ENCODE data around the gene AOX1.
"Not testable (repeated sequence)": the region's sequence is repeated elsewhere in the genome, so short reads cannot be mapped to it uniquely, and the experiment has no call there.

Gene AOX1

DNA sequence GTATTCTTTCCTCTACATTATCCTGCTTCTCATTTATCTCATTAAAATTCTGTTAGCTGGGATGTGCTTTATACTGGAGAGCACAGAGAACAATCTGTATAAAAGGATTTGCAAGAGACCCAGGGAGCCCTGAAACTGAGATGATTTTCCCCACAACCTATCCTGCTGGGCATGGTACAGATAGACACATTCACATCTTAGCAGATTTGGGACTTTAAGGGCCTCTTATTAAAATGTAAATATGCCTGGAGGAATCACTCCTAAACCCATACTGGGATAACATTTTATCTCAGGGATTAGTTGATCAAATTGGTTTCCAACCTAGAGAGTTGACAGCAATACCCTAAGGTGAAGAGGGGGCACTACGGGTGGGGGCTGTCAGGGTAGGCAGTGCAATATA, 45.5 kb downstream of the AOX1 start:
- no peak for DNase-seq

DNA sequence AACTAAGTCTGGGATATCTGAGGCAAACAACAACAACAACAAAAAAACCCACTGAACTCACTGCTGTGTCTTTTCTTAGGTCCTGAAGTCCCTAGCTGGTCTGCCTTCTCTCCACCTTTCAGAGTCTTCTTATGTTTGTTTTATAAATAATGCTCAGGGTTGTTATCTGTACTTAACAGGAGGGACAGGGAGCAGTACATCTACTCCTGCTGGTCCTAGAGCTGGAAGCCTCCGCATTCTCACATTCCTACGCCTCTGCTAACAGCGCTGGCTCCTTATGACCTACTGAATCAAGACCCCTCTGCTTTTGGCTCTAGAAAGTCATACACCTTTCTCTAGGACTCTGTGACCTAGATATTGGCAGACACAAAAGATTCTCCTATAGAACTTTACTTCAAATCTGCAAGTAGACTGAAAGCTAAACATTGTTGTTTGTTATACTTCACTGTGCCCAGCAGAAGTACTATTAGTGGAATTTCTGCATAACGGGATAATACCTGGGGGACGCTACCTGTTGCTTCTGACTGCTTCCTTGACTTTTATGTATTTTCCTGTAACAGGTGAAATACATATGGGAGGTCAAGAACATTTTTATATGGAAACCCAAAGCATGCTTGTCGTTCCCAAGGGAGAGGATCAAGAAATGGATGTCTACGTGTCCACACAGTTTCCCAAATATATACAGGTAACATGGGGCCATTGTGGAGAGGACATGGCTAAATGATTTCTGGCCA, 48.6 kb downstream of the AOX1 start:
- DNase-seq, result no peak

DNA sequence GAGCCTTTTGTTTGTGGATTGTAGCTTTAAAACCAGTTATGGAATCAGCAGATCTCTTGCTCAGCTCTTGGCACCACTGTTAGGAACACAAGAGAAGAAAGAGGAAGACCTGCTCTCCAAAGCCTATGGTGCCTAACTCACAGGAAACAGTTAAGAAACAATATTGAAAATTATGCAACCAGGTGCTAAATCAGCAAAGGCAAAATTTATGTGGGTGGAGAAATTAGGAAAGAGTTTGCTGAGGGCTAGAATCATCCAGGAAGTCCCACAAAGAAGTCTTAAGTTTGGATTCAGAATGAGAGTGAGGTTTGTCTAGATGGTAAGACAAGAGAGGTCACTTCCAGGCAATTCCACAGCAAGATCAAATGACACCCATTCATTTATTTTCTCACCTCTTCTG, 49.4 kb downstream of the AOX1 start:
- no peak for DNase-seq

DNA sequence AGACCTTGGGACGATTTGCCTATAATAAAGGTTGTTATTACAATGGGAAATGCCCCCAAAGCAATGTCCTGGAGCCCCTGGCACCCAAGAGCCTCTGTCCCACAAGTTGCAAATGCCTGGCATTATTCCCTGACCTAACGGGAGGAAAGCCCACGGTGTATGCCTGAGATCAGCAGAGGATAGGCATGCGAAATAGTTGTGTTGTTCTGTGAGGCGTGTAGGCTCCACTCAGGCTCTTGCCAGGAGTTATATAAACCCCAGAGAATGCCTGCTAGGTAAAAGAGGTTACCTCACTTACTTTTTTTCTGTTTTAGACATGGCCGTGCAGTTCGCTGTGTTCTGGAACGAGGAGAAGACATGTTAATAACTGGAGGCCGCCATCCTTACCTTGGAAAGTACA, 52.1 kb downstream of the AOX1 start:
- no peak for DNase-seq

DNA sequence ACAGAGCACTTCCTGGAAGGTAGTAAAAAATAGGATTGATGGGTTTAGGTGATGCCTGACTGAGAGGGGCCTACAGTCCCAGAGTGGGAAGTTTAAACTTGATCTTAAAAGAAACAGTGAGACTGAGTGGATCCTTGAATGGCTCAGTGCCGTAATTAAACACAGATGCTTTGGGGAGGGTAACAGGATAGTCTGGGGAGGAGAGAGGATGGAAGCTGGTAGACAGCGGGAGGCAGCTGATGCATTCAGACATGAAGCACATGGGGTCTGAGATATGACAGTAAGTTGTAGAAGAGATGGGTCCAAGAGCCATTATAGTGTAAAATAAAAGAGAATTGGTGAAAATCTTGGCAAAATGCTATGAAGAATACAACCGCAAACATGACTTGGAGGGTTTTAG, 54.4 kb downstream of the AOX1 start:
- DNase-seq, result no peak

DNA sequence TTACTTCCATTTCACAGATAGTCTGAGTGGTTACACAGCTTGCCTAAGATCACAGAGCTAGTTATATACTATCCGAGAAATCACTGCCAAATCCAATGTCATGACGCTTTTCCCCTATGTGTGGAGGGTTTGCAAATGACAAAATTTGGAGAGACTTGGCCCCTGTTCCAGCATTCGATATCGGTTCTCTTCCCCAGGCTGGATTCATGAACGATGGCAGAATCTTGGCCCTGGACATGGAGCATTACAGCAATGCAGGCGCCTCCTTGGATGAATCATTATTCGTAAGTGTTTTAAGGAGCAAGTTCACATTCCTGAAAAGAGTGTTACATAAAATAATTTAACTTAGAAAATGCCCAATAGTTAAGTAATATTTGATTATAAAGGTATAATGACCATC, 55.1 kb downstream of the AOX1 start:
- no peak for DNase-seq

DNA sequence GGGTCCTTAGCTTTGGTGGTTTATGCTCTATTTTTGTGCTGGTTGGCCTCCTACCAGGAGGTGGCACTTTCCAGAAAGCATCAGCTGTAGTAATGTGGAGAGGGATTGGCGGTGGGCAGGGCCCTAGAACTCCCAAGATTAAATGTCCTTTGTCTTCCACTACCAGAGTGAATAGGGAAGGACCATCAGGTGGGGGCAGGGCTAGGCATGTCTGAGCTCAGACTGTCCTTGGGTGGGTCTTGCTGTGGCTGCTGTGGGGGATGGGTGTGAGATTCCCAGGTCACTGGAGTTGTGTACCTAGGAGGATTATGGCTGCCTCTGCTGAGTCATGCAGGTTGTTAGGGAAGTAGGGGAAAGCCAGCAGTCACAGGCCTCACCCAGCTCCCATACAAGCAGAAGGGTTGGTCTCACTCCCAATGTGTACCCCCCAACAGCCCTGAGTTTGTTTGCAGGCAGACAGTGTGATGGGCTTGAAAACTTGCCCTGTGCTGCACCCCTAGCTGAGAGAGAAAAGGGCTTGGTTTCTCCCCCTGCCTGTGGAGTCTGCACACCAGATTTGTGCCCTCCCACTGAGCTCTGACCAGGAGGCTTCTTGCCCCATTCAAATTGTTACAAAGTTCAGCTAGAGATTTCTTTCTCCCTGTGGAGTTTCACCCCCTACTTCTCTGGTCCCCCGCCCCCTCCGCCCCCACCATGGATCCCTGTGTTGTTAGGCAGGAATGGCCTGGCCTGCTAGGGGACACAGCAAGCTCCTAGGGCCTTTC, 62.9 kb downstream of the AOX1 start:
- DNase-seq, result not testable (repeated sequence)

DNA sequence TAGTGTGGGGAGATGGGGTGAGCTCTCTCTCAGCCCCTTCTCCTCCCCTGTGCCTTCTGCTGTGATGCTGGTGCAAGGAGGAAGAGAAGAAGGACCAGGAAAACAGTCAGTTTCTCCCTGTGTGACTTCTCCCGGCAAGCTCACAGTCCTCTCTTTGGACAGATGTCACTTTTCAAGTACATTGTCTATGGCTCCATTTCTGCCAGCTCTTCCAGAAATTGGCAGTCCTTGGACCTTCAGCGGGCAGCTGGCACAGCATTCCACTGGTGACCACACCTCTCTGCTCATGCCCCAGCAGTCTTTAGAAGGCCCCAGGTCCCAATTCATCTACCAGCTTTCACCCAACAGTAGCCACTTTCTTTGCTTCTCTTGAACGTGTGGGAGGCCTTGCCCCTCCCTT, 63.9 kb downstream of the AOX1 start:
- DNase-seq, result no peak

DNA sequence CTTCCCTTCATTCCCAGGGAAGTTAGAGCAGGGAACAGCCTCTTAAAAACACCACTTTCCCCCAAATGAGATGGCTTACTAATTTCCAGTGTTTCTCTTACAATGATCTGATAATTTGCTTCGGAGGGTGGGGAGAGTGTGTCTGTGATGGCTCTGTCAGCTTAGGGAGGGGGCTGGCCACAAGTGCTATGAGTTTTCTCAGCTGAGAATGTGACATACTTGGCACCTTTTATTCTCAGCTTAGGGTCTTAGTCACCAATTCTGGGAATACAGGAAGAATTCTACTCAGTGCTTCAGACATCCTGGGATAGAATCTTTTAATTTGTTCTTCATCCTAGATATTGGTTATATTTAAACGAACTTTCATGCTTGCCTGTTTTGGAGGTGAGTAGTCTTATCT, 64.4 kb downstream of the AOX1 start:
- no peak for DNase-seq

DNA sequence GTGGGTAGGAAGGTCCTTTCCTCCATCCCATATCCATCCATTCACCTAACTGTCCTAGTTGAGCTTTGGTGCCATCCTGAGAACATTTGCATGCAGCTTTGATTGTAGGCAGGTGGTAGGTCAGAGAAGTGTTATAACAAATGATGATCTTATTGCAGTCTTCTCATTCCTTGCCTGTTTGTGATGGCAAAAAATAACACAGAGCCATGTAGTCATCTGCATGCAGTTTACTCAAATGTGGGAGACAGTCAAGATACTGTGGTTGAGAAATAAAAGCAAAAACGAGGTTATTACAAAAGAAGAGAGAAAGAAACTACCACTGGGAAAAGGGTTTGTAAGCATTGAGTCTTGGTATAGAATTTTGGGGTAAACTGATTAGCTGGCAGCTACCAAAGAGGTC, 66.3 kb downstream of the AOX1 start:
- DNase-seq, result no peak

DNA sequence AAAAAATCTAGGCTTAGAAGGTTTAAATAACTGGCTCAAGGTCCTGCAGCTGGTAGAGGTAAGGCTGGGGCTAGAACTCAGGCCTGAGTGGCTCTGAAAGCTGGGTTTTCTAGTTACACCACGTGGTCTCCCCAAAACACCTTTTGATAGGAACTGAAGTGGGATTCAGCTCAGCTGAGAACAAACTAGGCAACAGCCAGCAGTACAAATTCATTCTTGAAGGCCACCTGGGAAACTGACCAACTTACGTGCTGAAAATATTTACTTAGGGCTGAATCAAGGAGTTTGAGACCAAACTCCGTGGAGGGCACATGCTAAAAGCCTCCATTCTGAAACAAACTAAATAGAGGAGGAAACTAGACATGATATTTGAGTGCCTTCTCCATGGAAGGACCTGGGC, 67.2 kb downstream of the AOX1 start:
- no peak for DNase-seq

DNA sequence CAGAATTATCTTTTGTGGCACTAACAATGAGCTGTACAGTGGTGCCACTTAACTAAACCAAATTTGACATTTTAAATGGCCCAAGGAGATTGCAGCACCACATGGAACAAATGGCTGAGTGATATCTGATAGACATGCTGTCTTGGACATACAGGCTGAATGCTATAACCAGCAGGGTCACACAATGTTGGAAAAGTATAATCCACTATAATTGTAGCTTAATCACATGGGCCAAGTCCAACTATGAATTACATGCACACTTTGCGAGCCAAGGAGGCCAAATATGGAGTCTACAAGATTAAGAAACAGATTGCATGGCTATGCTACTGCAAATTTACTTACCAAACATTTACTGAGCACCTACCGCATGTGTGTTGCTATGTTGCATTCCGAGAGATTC, 69.0 kb downstream of the AOX1 start:
- no peak for DNase-seq

DNA sequence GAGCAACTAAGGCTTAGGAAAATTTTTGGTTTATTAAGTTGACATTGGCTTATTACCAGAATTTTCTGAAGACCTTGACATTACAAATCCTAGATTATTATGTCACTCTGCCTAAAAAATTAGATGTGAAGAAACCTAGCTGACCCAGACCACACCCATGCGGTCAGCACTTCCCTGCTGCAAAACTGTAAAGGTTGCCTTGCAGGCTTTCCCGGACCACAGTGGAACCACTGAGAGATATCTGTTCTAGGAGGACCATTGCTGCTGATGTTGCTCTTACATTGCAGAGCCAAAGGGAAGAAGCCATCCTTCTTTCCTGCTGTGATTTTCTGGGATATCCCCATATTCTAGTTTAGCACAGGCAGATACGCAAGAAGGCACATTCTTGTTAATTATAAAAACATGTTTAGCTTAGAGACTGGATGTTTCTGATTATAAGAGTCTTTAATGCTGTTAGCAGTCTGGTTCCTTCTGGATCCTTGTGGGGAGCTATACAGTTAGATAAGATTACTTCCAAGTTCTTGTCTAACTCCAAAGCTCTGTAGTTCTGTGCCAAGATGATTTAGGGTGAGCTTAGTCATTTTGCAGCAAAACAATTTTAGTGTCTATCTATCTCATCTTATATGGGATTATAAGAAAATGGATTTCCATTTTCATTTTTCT, 70.2 kb downstream of the AOX1 start:
- DNase-seq, result no peak

DNA sequence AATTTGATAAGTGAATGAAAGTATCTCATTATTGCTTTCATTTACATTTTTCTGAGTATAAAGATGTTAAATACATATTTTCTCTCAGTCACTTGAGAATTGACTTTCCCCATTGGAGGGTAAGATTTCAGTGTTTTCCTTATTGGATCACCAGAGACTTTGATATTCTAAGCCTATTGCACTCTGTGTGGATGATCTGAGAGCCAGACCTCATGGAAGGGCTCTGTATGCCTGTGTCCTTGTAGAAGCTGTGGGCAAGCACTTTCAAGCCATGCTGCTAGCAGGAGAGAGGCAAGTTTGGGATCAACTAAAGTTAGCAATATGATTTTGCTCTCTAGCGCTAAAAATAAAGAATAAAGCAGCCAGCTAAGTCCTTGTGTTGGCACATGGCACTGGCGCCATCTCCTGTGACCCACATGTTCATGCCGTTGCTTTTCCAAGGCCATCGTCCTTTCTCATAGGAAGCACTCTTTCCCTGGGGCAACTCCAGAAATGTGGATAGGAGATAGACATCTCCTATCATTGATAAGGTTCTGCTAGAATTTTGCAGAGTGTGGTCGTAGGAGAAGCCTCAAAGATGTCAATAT, 72.6 kb downstream of the AOX1 start:
- no peak for DNase-seq

DNA sequence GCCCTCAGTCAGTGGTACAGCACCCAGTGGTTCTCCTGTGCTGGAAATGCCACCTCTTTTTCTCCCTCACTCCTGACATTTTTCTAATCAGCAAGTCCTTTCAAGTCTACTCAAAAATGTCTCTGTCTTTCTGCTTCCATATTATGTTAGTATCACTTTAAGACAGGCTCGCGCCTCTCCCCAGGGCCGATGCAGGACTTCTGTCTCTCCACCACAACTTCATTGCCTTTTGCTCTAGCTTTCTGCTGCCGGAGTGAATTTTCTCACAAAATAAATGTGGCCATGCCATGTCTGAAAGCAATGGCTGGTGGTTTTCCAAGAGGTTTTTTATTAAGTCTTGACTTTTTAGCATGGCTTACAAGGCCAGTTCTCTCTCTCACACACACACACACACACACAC, 73.6 kb downstream of the AOX1 start:
- no peak for DNase-seq

DNA sequence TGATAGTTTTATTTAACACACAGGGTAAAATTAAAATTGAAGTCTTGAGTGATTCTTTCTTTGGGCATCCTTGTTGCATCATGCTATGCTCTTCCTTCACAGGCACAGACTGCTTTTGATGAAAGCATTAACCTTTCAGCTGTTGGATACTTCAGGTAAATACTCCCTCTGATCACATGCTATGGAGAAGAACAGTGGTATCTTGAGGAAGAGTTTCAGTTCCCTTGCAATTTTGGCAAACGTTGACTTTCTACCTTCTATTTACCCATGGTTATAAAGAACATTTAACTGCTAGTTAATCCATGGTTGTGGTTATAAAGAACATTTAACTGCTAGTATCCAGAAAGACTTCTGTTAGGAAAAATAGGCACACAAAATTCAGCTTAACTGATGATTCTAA, 75.7 kb downstream of the AOX1 start:
- DNase-seq, result no peak

DNA sequence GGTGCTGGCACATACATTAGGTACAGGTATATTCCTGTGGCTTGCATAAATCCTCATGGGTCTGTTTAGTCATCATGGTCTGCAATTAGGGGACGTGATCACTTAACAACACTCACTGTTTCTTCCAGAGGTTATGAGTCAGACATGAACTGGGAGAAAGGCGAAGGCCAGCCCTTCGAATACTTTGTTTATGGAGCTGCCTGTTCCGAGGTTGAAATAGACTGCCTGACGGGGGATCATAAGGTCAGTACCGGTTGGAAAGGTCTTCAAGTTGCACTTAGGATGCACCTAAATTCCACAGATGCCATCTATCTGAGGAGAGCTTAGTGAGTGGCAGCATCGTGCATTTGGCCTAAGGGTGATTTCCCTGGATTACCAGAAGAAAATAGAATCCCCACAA, 76.9 kb downstream of the AOX1 start:
- no peak for DNase-seq

DNA sequence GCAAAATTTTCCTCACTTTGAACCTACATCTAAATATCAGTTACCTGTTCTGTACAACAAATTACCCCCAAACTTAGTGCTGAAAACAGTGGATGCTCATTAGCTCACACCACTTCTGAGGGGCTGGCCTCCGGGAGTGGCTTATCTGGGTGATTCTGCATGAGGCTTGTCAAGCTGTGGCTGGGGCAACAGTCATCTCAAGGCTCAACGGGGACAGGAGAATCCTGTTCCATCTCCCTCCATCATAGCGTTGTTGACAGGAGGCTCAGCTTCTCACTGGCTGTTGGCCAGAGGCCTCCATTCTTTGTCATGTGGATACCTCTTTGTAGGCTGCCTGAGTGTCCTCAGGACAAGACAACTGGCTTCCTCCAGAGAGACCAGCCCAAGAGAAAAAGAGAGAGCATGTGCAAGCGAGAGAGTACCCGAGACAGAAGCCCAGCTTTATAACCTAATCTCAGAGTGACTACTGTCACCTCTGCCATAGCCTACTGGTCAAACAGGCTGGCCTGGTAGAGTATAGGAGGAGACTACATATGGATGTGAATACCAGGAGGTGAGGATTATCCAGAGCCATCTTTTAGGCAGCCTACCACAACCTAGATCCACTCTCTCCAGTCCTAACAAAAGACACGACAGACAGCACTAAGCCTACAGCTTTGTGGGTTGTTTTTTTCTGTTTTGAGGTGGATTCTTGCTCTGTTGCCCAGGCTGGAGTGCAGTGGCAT, 79.1 kb downstream of the AOX1 start:
- no peak for DNase-seq

DNA sequence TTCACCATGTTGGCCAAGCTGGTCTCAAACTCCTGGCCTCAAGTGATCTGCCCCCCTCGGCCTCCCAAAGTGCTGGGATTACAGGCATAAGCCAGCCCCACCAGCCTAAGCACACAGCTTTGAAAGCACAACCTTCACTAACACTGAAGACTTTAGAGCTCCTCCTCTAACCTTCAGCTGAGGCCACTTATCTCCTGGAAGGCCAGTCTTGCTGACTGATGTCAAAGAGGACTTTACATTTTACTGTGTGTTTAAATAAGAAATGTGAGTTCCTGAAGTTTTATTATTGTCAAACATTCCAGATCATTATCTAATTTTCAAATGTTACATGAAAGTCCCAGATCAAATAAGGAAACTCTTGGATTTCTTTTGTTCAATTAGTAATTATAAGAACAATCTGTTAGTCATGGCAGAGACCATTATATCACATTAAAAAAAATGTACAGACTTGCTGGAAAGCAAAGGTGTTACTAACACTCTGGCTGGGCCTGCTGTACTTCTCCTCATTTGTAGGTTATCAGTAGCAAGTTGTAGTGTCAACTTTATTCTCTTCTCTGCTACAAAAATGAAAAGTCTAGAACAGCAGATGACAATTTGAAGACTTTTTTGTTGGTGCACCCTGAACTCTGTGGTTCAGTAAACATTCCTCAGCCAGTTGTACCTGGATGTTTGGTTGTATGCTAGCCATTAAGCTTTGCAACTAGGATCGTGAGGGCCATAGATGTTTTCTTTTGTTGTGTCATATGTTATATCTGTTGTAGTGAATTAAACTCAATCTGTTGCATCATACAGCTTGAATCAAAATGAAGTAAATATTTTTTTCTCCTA, 80.0 kb downstream of the AOX1 start:
- no peak for DNase-seq

DNA sequence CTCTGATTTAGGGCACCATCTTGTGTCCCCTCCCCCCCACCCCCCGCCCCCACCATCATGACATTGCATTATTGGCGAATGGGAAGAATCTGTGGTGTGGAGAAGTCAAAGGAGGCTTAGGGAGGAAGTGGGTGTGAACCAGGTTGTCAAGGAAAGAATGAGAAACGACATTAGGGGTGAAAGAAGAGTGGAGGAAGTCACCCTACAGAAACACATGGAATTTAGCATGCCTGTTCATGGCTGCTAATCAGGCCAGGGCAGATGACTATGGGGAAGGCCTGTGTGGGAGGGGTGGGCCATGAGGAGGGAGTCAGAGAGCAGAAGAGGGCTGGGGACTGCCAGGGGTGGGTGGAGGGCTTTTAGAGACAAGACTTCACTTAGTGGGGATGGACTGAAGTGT, 81.6 kb downstream of the AOX1 start:
- no peak for DNase-seq

DNA sequence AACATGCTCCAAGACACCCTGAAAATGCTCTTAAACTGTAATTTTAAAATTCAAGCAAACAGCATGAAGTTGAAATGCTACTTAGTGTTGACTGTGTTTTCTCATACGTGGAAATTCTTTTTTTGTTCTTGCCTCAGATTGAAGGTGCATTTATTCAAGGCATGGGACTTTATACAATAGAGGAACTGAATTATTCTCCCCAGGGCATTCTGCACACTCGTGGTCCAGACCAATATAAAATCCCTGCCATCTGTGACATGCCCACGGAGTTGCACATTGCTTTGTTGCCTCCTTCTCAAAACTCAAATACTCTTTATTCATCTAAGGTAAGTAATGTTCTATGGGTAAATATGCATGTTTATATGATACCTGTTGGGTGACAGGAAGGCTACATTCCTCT, 82.7 kb downstream of the AOX1 start:
- DNase-seq, result no peak

DNA sequence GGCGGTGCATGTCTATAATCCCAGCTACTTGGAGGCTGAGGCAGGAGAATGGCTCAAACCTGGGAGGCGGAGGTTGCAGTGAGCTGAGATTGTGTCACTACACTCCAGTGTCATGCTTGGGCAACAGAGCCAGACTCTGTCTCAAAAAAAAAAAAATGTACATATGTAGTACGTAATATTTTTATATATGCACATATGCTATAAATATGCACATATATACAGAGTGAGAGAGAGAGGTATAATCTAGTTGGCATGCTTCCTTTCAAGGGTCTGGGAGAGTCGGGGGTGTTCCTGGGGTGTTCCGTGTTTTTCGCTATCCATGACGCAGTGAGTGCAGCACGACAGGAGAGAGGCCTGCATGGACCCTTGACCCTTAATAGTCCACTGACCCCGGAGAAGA, 83.5 kb downstream of the AOX1 start:
- DNase-seq, result no peak

Data from NCI-H774 (cell line).